Neural crest cell (in vitro differentiated cells): ENCODE results near the gene PFAS. TPM values are rescaled to one million over a fixed set of nuclear protein-coding genes. Genes with fewer than 3 reads are reported as not detected.
A peak's percentile ranks its signal among the peaks of the same experiment; 100 is the strongest.

Experiments used
- DNase-seq: peaks from one replicate; pipeline ENCODE4 v3.0.0; 2021; ENCODE audit warnings: low read depth, mixed read lengths, low spot score
- H3K27ac Mint-ChIP-seq: one replicate; pipeline ENCODE4 v1.8.0; 2021; ENCODE audit warnings: mild to moderate bottlenecking, mixed read lengths; ENCODE audit not compliant: unreplicated experiment
- H3K27me3 Mint-ChIP-seq: 2 replicates; pipeline ENCODE4 v1.8.0; 2021; ENCODE audit warnings: low read depth, mild to moderate bottlenecking, mixed read lengths
- H3K36me3 Mint-ChIP-seq: 2 replicates; pipeline ENCODE4 v1.8.0; 2021; ENCODE audit warnings: low read depth, mild to moderate bottlenecking, mixed read lengths
- H3K4me1 Mint-ChIP-seq: 2 replicates; pipeline ENCODE4 v1.8.0; 2021; ENCODE audit warnings: mixed read lengths
- H3K4me3 Mint-ChIP-seq: one replicate; pipeline ENCODE4 v1.8.0; 2021; ENCODE audit warnings: mild to moderate bottlenecking, mixed read lengths
- H3K9me3 Mint-ChIP-seq: 2 replicates; pipeline ENCODE4 v1.8.0; 2021; ENCODE audit warnings: mixed read lengths
- total RNA-seq: library from RNA; stranded (reverse); gene quantifications from 2 replicates; pipeline ENCODE4 v1.2.1, GENCODE V29; 2021
- TF ChIP-seq, protein P1 (sequence below): fragments of 200-600 bp; sonication (generic); conservative IDR thresholded peaks from 2 replicates; pipeline ENCODE4 v1.5.0; 2021; ENCODE audit warnings: antibody characterized with exemption, mild to moderate bottlenecking

PFAS gene
- total RNA-seq, 1 donor from 2014 or later = 201 TPM

DNA sequence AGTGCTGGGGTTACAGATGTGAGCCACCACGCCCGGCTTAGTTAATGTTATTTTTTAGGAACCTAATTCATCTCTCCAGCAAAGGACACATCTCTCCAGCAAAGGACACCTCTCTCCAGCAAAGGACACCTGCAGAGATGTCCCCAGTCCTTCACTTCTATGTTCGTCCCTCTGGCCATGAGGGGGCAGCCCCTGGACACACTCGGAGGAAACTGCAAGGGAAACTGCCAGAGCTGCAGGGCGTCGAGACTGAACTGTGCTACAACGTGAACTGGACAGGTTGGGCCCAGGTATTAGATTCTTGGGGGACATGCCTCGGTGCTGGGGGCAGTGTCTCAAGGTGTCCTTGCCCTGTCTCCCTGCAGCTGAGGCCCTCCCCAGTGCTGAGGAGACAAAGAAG, 4.7 kb downstream of the PFAS start:
- Mint-ChIP-seq H3K4me3 (no peak overlapping the region), H3K36me3 (peaks cover 7% of the 10 kb centered on the region), H3K9me3 (no peaks in the 10 kb centered on the region), H3K27me3 (no peaks in the 10 kb centered on the region), H3K4me1 (peaks cover 17% of the 10 kb centered on the region), H3K27ac (no peak overlapping the region)
- TF ChIP-seq, protein P1, sequence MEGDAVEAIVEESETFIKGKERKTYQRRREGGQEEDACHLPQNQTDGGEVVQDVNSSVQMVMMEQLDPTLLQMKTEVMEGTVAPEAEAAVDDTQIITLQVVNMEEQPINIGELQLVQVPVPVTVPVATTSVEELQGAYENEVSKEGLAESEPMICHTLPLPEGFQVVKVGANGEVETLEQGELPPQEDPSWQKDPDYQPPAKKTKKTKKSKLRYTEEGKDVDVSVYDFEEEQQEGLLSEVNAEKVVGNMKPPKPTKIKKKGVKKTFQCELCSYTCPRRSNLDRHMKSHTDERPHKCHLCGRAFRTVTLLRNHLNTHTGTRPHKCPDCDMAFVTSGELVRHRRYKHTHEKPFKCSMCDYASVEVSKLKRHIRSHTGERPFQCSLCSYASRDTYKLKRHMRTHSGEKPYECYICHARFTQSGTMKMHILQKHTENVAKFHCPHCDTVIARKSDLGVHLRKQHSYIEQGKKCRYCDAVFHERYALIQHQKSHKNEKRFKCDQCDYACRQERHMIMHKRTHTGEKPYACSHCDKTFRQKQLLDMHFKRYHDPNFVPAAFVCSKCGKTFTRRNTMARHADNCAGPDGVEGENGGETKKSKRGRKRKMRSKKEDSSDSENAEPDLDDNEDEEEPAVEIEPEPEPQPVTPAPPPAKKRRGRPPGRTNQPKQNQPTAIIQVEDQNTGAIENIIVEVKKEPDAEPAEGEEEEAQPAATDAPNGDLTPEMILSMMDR = no peak
- DNase-seq = no peak

DNA sequence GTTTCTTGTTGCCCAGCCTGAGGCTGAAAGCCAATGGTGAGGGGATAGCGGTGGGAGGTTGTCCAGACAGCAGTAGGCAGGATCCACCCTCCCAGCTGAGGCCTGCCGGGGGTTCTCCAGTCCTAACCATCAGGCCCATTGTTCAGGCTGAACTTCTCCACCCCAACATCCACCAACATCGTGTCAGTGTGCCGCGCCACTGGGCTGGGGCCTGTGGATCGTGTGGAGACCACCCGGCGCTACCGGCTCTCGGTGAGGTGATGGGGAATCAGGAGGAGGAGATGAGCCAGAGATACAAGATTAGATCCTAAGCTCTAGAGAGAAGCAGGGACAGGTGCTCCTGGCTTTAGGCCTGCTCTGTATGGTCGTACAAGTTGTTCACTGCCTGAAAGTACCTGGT, 5.8 kb downstream of the PFAS start:
- Mint-ChIP-seq H3K27ac (no peak overlapping the region), H3K9me3 (no peaks in the 10 kb centered on the region), H3K36me3 (peaks cover 7% of the 10 kb centered on the region), H3K27me3 (no peaks in the 10 kb centered on the region), H3K4me3 (no peak overlapping the region), H3K4me1 (peaks cover 9% of the 10 kb centered on the region)
- TF ChIP-seq, protein P1 = no peak
- no peak for DNase-seq

DNA sequence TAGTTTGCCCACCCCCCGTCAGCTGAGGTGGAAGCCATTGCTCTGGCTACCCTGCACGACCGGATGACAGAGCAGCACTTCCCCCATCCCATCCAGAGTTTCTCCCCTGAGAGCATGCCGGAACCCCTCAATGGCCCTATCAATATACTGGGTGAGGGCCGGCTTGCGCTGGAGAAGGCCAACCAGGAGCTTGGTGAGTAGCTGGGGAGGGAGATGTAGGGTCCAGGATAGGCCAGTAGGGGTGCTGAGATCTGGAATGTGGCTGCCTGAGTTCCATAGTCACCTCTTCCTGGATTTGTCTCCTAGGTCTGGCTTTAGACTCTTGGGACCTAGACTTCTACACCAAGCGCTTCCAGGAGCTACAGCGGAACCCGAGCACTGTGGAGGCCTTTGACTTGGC, 6.4 kb downstream of the PFAS start:
- H3K36me3 Mint-ChIP-seq = peaks cover 12% of the 10 kb centered on the region
- peak overlapping the region; percentile 44 for H3K4me3 Mint-ChIP-seq
- no peaks in the 10 kb centered on the region for H3K9me3 Mint-ChIP-seq
- TF ChIP-seq, protein P1 = peak; percentile 27
- peaks cover 3% of the 10 kb centered on the region for H3K4me1 Mint-ChIP-seq
- H3K27ac Mint-ChIP-seq = no peak overlapping the region
- H3K27me3 Mint-ChIP-seq = no peaks in the 10 kb centered on the region
- DNase-seq = no peak

DNA sequence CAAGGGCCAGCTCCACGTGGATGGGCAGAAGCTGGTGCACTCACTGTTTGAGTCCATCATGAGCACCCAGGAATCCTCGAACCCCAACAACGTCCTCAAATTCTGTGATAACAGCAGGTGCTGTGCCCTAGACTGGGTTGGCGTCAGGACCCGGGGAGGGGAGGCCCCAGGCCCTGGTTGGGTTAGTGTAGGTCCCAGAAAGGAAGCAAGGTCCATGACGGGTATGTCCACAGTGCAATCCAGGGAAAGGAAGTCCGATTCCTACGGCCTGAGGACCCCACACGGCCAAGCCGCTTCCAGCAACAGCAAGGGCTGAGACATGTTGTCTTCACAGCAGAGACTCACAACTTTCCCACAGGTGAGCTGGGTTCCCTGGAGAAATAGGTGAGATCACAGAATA, 7.2 kb downstream of the PFAS start:
- peak overlapping the region; percentile 50 for H3K27ac Mint-ChIP-seq
- H3K4me3 Mint-ChIP-seq = no peak overlapping the region
- no peak for DNase-seq
- H3K4me1 Mint-ChIP-seq = no peaks in the 10 kb centered on the region
- no peaks in the 10 kb centered on the region for H3K27me3 Mint-ChIP-seq
- H3K9me3 Mint-ChIP-seq = no peaks in the 10 kb centered on the region
- H3K36me3 Mint-ChIP-seq = peaks cover 18% of the 10 kb centered on the region
- TF ChIP-seq, protein P1 = no peak

DNA sequence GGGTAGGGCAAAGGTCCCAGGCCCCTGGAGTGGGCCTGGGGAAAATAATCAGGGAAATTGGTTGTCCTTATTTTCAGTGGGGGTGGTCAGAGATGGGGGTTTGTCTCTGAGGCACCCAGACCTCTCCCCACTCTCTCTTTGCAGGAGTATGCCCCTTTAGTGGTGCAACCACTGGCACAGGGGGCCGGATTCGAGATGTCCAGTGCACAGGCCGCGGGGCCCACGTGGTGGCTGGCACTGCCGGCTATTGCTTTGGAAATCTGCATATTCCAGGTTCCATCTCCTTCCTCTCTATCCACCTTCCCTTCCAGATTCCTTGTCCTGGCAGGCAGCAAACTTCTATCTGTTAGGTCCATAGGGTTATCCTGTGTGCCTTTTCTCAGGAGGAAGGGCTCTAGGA, 7.6 kb downstream of the PFAS start:
- no peak for DNase-seq
- H3K9me3 Mint-ChIP-seq = no peaks in the 10 kb centered on the region
- TF ChIP-seq, protein P1 = no peak
- H3K36me3 Mint-ChIP-seq = peaks cover 18% of the 10 kb centered on the region
- no peaks in the 10 kb centered on the region for H3K27me3 Mint-ChIP-seq
- H3K4me1 Mint-ChIP-seq = no peaks in the 10 kb centered on the region
- H3K4me3 Mint-ChIP-seq = peak overlapping the region; percentile 23
- H3K27ac Mint-ChIP-seq = no peak overlapping the region

DNA sequence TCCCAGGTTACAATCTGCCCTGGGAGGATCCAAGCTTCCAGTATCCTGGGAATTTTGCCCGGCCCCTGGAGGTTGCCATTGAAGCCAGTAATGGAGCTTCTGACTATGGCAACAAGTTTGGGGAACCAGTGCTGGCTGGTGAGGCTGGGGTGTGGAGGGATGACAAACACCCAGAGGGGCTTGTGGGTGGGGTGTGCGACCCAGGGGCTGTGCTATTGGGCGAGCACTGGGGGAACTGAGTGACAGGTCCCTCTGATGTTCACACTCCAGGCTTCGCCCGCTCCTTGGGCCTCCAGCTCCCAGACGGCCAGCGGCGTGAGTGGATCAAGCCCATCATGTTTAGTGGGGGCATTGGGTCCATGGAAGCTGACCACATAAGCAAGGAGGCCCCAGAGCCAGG, 8.7 kb downstream of the PFAS start:
- Mint-ChIP-seq H3K9me3 (no peaks in the 10 kb centered on the region), H3K27me3 (no peaks in the 10 kb centered on the region), H3K4me3 (no peak overlapping the region), H3K27ac (no peak overlapping the region), H3K4me1 (no peaks in the 10 kb centered on the region), H3K36me3 (peaks cover 19% of the 10 kb centered on the region)
- TF ChIP-seq, protein P1 = no peak
- no peak for DNase-seq
